ENCODE data around the gene OGFOD3.

GRCh38 chr17:82447876-82448275 is 29.5 kb upstream of the OGFOD3 start:
- no peak for TF ChIP-seq CTCF (IDR thresholded peaks at IDR 0.05)
- no peak for TF ChIP-seq POLR2A (IDR thresholded peaks at IDR 0.05)
